H1 (cell line): Measurements from ENCODE around the gene TPD52L1. TPM values are rescaled to one million over a fixed set of nuclear protein-coding genes. Genes with fewer than 3 reads are reported as not detected.

Experiments
- CTCF ChIA-PET: fragments of 300-600 bp; sonication (Branson Sonifier 250); formaldehyde crosslinking; loops from one replicate; lab custom pipeline; 2021; ENCODE audit not compliant: partially characterized antibody; lab: Charles Lee
- POLR2A ChIA-PET: fragments of 300-600 bp; sonication (Branson Sonifier 250); formaldehyde crosslinking; loops from one replicate; lab custom pipeline; 2021; ENCODE audit warnings: inconsistent platforms; ENCODE audit not compliant: partially characterized antibody; lab: Charles Lee
- DNase-seq, 2 experiments: peaks; one replicate each; pipeline versions ENCODE4 v3.0.0 to v3.0.0-alpha.2; 2010 to 2022; ENCODE audit warnings: low spot score in 2 of 2, low read depth in 1 of 2, mixed read lengths in 1 of 2
- FAIRE-seq: peaks from 2 replicates; lab custom pipeline; 2011; peaks lifted over from hg19 to GRCh38; lab: Jason Lieb, UNC
- H2AFZ ChIP-seq: 2 replicates; pipeline ENCODE4 v1.8.1; 2012; ENCODE audit warnings: low read length, inconsistent platforms
- H2AK5ac ChIP-seq: 2 replicates; pipeline ENCODE4 v1.6.1; 2013; ENCODE audit warnings: low read depth, low read length
- H2BK120ac ChIP-seq: replicated peaks from 2 replicates; pipeline ENCODE3; 2013; ENCODE audit warnings: low read depth, low read length, inconsistent platforms
- H2BK12ac ChIP-seq: 2 replicates; pipeline ENCODE4 v1.6.1; 2013; ENCODE audit warnings: low read depth, low read length
- H2BK15ac ChIP-seq: 2 replicates; pipeline ENCODE4 v1.6.1; 2013; ENCODE audit warnings: low read length
- H2BK20ac ChIP-seq: 2 replicates; pipeline ENCODE4 v1.6.1; 2013; ENCODE audit warnings: low read length
- H2BK5ac ChIP-seq: 2 replicates; pipeline ENCODE4 v1.6.1; 2013; ENCODE audit warnings: low read depth, low read length
- H3K14ac ChIP-seq: 2 replicates; pipeline ENCODE4 v1.6.1; 2013; ENCODE audit warnings: inconsistent platforms; ENCODE audit not compliant: insufficient read length
- H3K18ac ChIP-seq: 2 replicates; pipeline ENCODE4 v1.6.1; 2013; ENCODE audit warnings: low read length; ENCODE audit errors: extremely low read depth
- H3K23ac ChIP-seq: 2 replicates; pipeline ENCODE4 v1.6.1; 2013; ENCODE audit warnings: inconsistent platforms; ENCODE audit not compliant: insufficient read length
- H3K23me2 ChIP-seq: 2 replicates; pipeline ENCODE4 v1.6.1; 2013; ENCODE audit warnings: low read depth, low read length
- H3K27ac ChIP-seq: 2 replicates; pipeline ENCODE4 v1.6.1; 2011; ENCODE audit warnings: low read depth, low read length, inconsistent platforms
- H3K27me3 ChIP-seq, 4 experiments: replicated peaks in 1 of 4; 1 replicate in 1 of 4; 2 replicates in 3 of 4; pipeline versions ENCODE4 v1.6.1 to v1.8.1; 2011 to 2013; ENCODE audit warnings: low read length in 3 of 4, mild to moderate bottlenecking in 3 of 4, inconsistent platforms in 2 of 4, mixed read lengths in 2 of 4, moderate library complexity in 1 of 4; ENCODE audit not compliant: control insufficient read depth in 3 of 4, insufficient read depth in 3 of 4; ENCODE audit errors: extremely low read depth in 1 of 4
- H3K36me3 ChIP-seq, 4 experiments: 2 replicates each; pipeline versions ENCODE4 v1.6.1 to v1.8.1; 2011 to 2013; ENCODE audit warnings: mild to moderate bottlenecking in 4 of 4, low read length in 3 of 4, moderate library complexity in 2 of 4, control low read depth in 1 of 4, inconsistent platforms in 1 of 4; ENCODE audit not compliant: insufficient read depth in 4 of 4, control insufficient read depth in 2 of 4
- H3K4ac ChIP-seq: replicated peaks from 2 replicates; pipeline ENCODE3; 2013; ENCODE audit warnings: low read length, low read depth, mixed read lengths, inconsistent platforms; ENCODE audit not compliant: insufficient read length
- H3K4me1 ChIP-seq, 4 experiments: replicated peaks in 1 of 4; 1 replicate in 1 of 4; 2 replicates in 3 of 4; pipeline versions ENCODE4 v1.6.1 to v1.8.1; 2011 to 2013; ENCODE audit warnings: low read length in 3 of 4, inconsistent platforms in 2 of 4, mixed read lengths in 1 of 4; ENCODE audit not compliant: insufficient read depth in 4 of 4, control insufficient read depth in 3 of 4
- H3K4me2 ChIP-seq, 2 experiments: 2 replicates each; pipeline versions ENCODE4 v1.6.1 to v1.8.1; 2011 to 2013; ENCODE audit warnings: low read depth in 2 of 2, low read length in 2 of 2, control low read depth in 1 of 2, inconsistent platforms in 1 of 2, mild to moderate bottlenecking in 1 of 2; ENCODE audit not compliant: insufficient read depth in 1 of 2
- H3K4me3 ChIP-seq, 4 experiments: fragments of 200-600, 300-600 bp in 1 of 4; sonication (generic), shearing (Covaris generic), sonication (Bioruptor Twin) in 1 of 4; 2 replicates each; pipeline versions ENCODE4 v1.5.1 to v1.8.1; 2011 to 2016; ENCODE audit warnings: low read length in 4 of 4, low read depth in 3 of 4, control low read depth in 2 of 4, inconsistent platforms in 2 of 4, mild to moderate bottlenecking in 2 of 4, mixed read lengths in 1 of 4, moderate library complexity in 1 of 4; ENCODE audit not compliant: insufficient read depth in 2 of 4; ENCODE audit errors: extremely low read depth in 1 of 4
- H3K56ac ChIP-seq: replicated peaks from 2 replicates; pipeline ENCODE3; 2013; ENCODE audit warnings: low read depth, mild to moderate bottlenecking, mixed read lengths, low read length, inconsistent platforms; ENCODE audit not compliant: insufficient read length
- H3K79me1 ChIP-seq: 2 replicates; pipeline ENCODE4 v1.6.1; 2013; ENCODE audit warnings: low read depth, low read length, control low read depth
- H3K79me2 ChIP-seq, 2 experiments: 2 replicates each; pipeline versions ENCODE4 v1.6.1 to v1.8.1; 2012 to 2013; ENCODE audit warnings: low read length in 2 of 2, mild to moderate bottlenecking in 2 of 2, inconsistent platforms in 1 of 2; ENCODE audit not compliant: insufficient read depth in 2 of 2, control insufficient read depth in 1 of 2
- H3K9ac ChIP-seq, 4 experiments: replicated peaks in 1 of 4; 1 replicate in 1 of 4; 2 replicates in 3 of 4; pipeline versions ENCODE4 v1.6.1 to v1.8.1; 2011 to 2013; ENCODE audit warnings: low read depth in 3 of 4, low read length in 3 of 4, control low read depth in 2 of 4, mild to moderate bottlenecking in 2 of 4, moderate library complexity in 2 of 4, inconsistent platforms in 1 of 4; ENCODE audit errors: extremely low read depth in 1 of 4
- H3K9me3 ChIP-seq, 2 experiments: 2 replicates each; pipeline versions ENCODE4 v1.6.1 to v1.8.1; 2012 to 2013; ENCODE audit warnings: mild to moderate bottlenecking in 2 of 2, moderate library complexity in 2 of 2, control low read depth in 1 of 2, inconsistent platforms in 1 of 2, low read depth in 1 of 2, low read length in 1 of 2, mixed read lengths in 1 of 2; ENCODE audit not compliant: insufficient read depth in 2 of 2
- H4K20me1 ChIP-seq, 2 experiments: replicated peaks in 1 of 2; 2 replicates each; pipeline versions ENCODE3 to v1.8.1; 2011 to 2013; ENCODE audit warnings: inconsistent platforms in 2 of 2, low read length in 2 of 2, mild to moderate bottlenecking in 1 of 2; ENCODE audit not compliant: insufficient read depth in 2 of 2, control insufficient read depth in 1 of 2
- H4K5ac ChIP-seq: 2 replicates; pipeline ENCODE4 v1.6.1; 2013; ENCODE audit warnings: low read length, low read depth, mixed read lengths, inconsistent platforms; ENCODE audit not compliant: insufficient read length
- H4K8ac ChIP-seq: 2 replicates; pipeline ENCODE4 v1.8.0; 2013; ENCODE audit warnings: mild to moderate bottlenecking, moderate library complexity, low read length, inconsistent platforms; ENCODE audit not compliant: insufficient read depth; ENCODE audit errors: extremely low read depth
- H4K91ac ChIP-seq: replicated peaks from 2 replicates; pipeline ENCODE3; 2013; ENCODE audit warnings: low read length, mixed read lengths, inconsistent platforms; ENCODE audit not compliant: insufficient read length
- NANOG ChIP-seq: IDR thresholded peaks from 2 replicates; pipeline ENCODE4 v1.6.1; 2011; ENCODE audit warnings: low read length, low read depth, mild to moderate bottlenecking, inconsistent platforms; ENCODE audit not compliant: insufficient read depth, poor library complexity, severe bottlenecking
- TAF1 ChIP-seq: IDR thresholded peaks from 2 replicates; pipeline ENCODE4 v1.6.1; 2011; ENCODE audit warnings: mild to moderate bottlenecking, low read depth, low read length
- WGBS, 2 experiments: shearing (Covaris generic) in 1 of 2; methylation state at CpG; one replicate each; pipeline versions ENCODE4 v1.1.6 to v1.1.7; 2013 to 2015; ENCODE audit warnings: low lambda C conversion rate in 2 of 2, mixed read lengths in 2 of 2, inconsistent platforms in 1 of 2, low coverage in 1 of 2, missing lambda C conversion rate in 1 of 2; ENCODE audit not compliant: insufficient replicate concordance in 2 of 2, insufficient coverage in 1 of 2, insufficient read length in 1 of 2; ENCODE audit errors: extremely low coverage in 1 of 2, missing lambda C conversion rate in 1 of 2; 5-methylcytosine and 5-hydroxymethylcytosine counted together
- polyA plus RNA-seq, 7 experiments: library from polyadenylated mRNA; depleted of rRNA in 3 of 7; stranded (reverse) in 5 of 7; unstranded in 2 of 7; fragments of >200 nt in 5 of 7; fragments of 200-250 nt in 2 of 7; gene quantifications; 1 replicate in 5 of 7; 2 replicates in 1 of 7; 4 replicates in 1 of 7; pipeline versions ENCODE4 v1.2.1 to v1.2.3, GENCODE V29; 2011 to 2013; ENCODE audit warnings: missing spikeins in 2 of 7, mixed read lengths in 2 of 7
- total RNA-seq: library from RNA; stranded (reverse); fragmentation: NEBNext Ultra II Directional; extraction: Animal tissue kit (Norgen Biotek cat#: 25700); gene quantifications from 2 replicates; pipeline ENCODE4 v1.2.1, GENCODE V29; 2021

The TPD52L1 gene
- total and polyA plus RNA-seq, 2 of the 8 experiments (the other 6 are each of a cell fraction or from before 2014, with no cell fraction given): 7.4 to 14.2 TPM

DNA sequence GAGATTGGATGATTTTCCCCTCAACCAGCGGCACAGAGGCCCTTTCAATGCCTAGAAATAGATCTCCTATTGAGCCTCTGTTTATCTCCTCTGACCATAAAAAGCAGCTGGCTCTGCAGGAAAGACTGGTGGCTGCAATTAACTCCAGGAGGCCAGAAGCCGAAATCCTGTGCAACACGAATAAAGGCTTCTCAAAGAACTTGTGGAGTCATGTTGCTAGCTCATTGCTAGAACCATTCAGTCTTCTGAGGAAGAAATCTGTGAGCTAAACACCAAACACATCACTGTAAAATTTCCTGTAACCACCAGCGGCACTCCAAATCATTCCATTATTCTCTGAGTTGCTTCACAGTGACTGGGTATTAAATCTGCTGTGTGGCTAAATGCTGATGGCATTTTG, 49.1 kb upstream of the TPD52L1 start:
- H4K20me1 ChIP-seq: no peaks in the 10 kb centered on the region
- no peak overlapping the region for H3K4ac ChIP-seq
- DNase-seq (no peak), FAIRE-seq (no peak)
- H3K9me3 ChIP-seq: no peaks in the 10 kb centered on the region
- no peak overlapping the region for H2BK20ac ChIP-seq
- peak overlapping the region; percentile 19 to 22; a peak in 2 of 4 replicates for H3K4me2 ChIP-seq
- H3K56ac ChIP-seq: no peak overlapping the region
- CTCF ChIA-PET: interaction anchor here (0.7 to 3.0 kb wide), 2 partner anchors 10 to 12 kb away, joined by 3 to 25 read pairs; no protein-coding TSS in a partner anchor
- POLR2A ChIA-PET: no interaction called here
- H2BK12ac ChIP-seq: no peak overlapping the region
- no peak overlapping the region for H3K27ac ChIP-seq
- H3K18ac ChIP-seq: no peak overlapping the region
- H3K4me1 ChIP-seq: peaks cover 0 to 13% (median 4%) of the 10 kb centered on the region in 4 experiments; a peak in 4 of 7 replicates
- H3K27me3 ChIP-seq: no peaks in the 10 kb centered on the region; a peak in 1 of 7 replicates
- no peak overlapping the region for H2BK15ac ChIP-seq
- 30% methylated on average over 4 of the region's 4 CpGs; no CpG with 5 or more reads in 1 of the 2 experiments for WGBS, 2 experiments
- H2BK5ac ChIP-seq: no peak overlapping the region
- no peaks in the 10 kb centered on the region for H3K36me3 ChIP-seq
- H2AK5ac ChIP-seq: no peak overlapping the region
- H3K14ac ChIP-seq: no peak overlapping the region
- no peak overlapping the region for H3K23ac ChIP-seq
- H3K79me2 ChIP-seq: no peaks in the 10 kb centered on the region
- H3K9ac ChIP-seq: no peak overlapping the region
- no peaks in the 10 kb centered on the region for H3K79me1 ChIP-seq
- TF ChIP-seq NANOG (peak; percentile 9), TAF1 (no peak)
- H3K4me3 ChIP-seq: no peak overlapping the region; a peak in 1 of 8 replicates
- H3K23me2 ChIP-seq: peaks cover 4% of the 10 kb centered on the region; the same call in 1 of the 2 replicates
- H4K91ac ChIP-seq: no peak overlapping the region
- peak overlapping the region; percentile 78; the same call in 1 of the 2 replicates for H2AFZ ChIP-seq
- H2BK120ac ChIP-seq: no peak overlapping the region
- no peak overlapping the region for H4K5ac ChIP-seq
- H4K8ac ChIP-seq: no peak overlapping the region
